COLO829 (cell line): Measurements from ENCODE around the gene HYAL1.
A peak's percentile ranks its signal among the peaks of the same experiment; 100 is the strongest.

Source experiments
- DNase-seq: peaks from one replicate; pipeline ENCODE4 v3.0.0; 2012; ENCODE audit warnings: low spot score

HYAL1 gene

GRCh38 chr3:50334339-50335075, 31.1 kb upstream of the HYAL1 start:
- no peak for DNase-seq

GRCh38 chr3:50333744-50334328, 30.5 kb upstream of the HYAL1 start:
- DNase-seq: no peak

- DNase-seq: no peak
Observed at GRCh38 chr3:50331364-50331907, 28.1 kb upstream of the HYAL1 start.

GRCh38 chr3:50330330-50330729, 27.0 kb upstream of the HYAL1 start:
- DNase-seq: no peak

GRCh38 chr3:50327943-50328691, 24.7 kb upstream of the HYAL1 start, which contains the start of gene TUSC2:
TUSC2 (minus strand) TSS chr3:50328223; CDS start chr3:50328099, 124 bp downstream.
- DNase-seq: peak; percentile 99

- no peak for DNase-seq
Observed at GRCh38 chr3:50327129-50327528, 23.8 kb upstream of the HYAL1 start.

- DNase-seq: no peak
Observed at GRCh38 chr3:50326182-50326541, 22.8 kb upstream of the HYAL1 start.

GRCh38 chr3:50325497-50326181, 22.3 kb upstream of the HYAL1 start:
- no peak for DNase-seq

- DNase-seq: no peak
Observed at GRCh38 chr3:50325113-50325480, 21.7 kb upstream of the HYAL1 start.

- DNase-seq: peak; percentile 89
Observed at GRCh38 chr3:50324351-50325112, 21.2 kb upstream of the HYAL1 start.

GRCh38 chr3:50323614-50324199, 20.3 kb upstream of the HYAL1 start:
- no peak for DNase-seq

- no peak for DNase-seq
Observed at GRCh38 chr3:50323092-50323600, 19.8 kb upstream of the HYAL1 start.

GRCh38 chr3:50322386-50323091, 19.2 kb upstream of the HYAL1 start, which contains the start of gene HYAL2:
HYAL2 (minus strand) TSS chr3:50322745; CDS start chr3:50320489, 2,256 bp downstream.
- no peak for DNase-seq

GRCh38 chr3:50322115-50322385, 18.7 kb upstream of the HYAL1 start:
- no peak for DNase-seq

GRCh38 chr3:50321336-50322114, 18.2 kb upstream of the HYAL1 start:
- peak; percentile 91 for DNase-seq

GRCh38 chr3:50320853-50321335, 17.5 kb upstream of the HYAL1 start:
- DNase-seq: peak; percentile 54

GRCh38 chr3:50319894-50320625, 16.7 kb upstream of the HYAL1 start:
- no peak for DNase-seq

GRCh38 chr3:50319181-50319893, 16.0 kb upstream of the HYAL1 start:
- DNase-seq: no peak
